Mesothelial cell of epicardium (in vitro differentiated cells): Measurements from ENCODE around the gene CREB3. TPM values are rescaled to one million over a fixed set of nuclear protein-coding genes. Genes with fewer than 3 reads are reported as not detected.

ENCODE experiments used
- DNase-seq, 2 experiments: peaks; one replicate each; pipeline ENCODE4 v3.0.0; 2021; ENCODE audit warnings: low spot score in 2 of 2; ENCODE audit not compliant: unreplicated experiment in 2 of 2
- H3K27ac Mint-ChIP-seq: 2 replicates; pipeline ENCODE4 v1.8.0; 2021; ENCODE audit warnings: mixed read lengths
- H3K27me3 Mint-ChIP-seq: 2 replicates; pipeline ENCODE4 v1.8.0; 2021; ENCODE audit warnings: low read depth, mixed read lengths
- H3K36me3 Mint-ChIP-seq: 2 replicates; pipeline ENCODE4 v1.8.0; 2021; ENCODE audit warnings: mixed read lengths
- H3K4me1 Mint-ChIP-seq: 2 replicates; pipeline ENCODE4 v1.8.0; 2021; ENCODE audit warnings: mixed read lengths
- H3K4me3 Mint-ChIP-seq: 2 replicates; pipeline ENCODE4 v1.8.0; 2021; ENCODE audit warnings: mild to moderate bottlenecking, moderate library complexity, mixed read lengths
- H3K9me3 Mint-ChIP-seq: 2 replicates; pipeline ENCODE4 v1.8.0; 2021; ENCODE audit warnings: mixed read lengths
- total RNA-seq: library from RNA; stranded (reverse); gene quantifications from 3 replicates; pipeline ENCODE4 v1.2.1, GENCODE V29; 2021
- TF ChIP-seq, protein P1 (sequence below): fragments of 200-600 bp; sonication (generic); IDR thresholded peaks from one replicate; pipeline ENCODE4 v1.5.0; 2021; ENCODE audit warnings: antibody characterized with exemption; ENCODE audit not compliant: unreplicated experiment

The CREB3 gene
- total RNA-seq, 1 donor from 2014 or later: 29.1 TPM

DNA sequence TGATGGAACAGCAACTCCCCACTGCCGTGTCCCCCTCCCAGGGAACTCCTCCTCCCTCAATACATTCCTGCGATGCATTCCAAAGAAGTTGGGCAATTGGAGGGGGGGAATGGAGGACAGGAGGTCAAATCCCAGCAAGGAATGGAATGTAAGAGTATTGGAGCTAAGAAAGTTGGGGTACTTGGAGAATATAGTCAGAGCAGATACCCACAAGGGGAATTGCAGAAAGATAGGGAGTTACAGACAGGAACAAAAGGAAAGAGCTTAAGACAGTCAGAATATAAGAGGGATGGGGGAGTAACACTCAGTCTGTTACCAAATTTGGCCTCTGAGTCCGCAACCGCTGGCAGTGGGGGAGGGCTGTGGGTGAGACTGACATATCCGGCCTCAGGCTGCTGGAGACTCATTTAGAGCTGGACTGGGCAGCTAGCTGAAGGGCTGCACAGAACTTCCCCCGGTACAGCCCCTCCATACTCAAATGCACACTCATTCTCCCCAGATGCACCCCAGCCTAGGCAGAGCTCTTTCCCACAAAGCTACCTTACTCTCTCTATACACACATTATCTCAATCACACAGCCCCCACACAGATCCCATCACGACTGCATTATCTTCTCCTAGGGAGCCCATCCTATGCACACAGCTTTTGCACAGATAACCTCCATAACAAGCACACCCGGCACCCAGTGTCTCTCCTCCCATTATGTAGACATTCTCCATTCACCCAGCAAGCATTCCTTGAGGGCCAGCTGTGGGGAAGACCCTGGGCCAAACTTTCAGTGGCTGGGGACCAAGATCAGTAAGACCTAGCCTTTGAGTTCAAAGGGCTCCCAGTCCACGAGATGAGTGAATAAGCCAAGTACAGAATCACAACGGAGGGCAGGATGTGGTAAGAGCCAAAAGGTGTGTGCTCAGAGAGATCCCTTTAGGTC lies 4.2 kb upstream of the CREB3 start:
- Mint-ChIP-seq H3K4me3 (no peak overlapping the region), H3K36me3 (peaks cover 14% of the 10 kb centered on the region), H3K27me3 (no peaks in the 10 kb centered on the region), H3K27ac (no peak overlapping the region), H3K9me3 (no peaks in the 10 kb centered on the region), H3K4me1 (peaks cover 5% of the 10 kb centered on the region)
- TF ChIP-seq, protein P1, sequence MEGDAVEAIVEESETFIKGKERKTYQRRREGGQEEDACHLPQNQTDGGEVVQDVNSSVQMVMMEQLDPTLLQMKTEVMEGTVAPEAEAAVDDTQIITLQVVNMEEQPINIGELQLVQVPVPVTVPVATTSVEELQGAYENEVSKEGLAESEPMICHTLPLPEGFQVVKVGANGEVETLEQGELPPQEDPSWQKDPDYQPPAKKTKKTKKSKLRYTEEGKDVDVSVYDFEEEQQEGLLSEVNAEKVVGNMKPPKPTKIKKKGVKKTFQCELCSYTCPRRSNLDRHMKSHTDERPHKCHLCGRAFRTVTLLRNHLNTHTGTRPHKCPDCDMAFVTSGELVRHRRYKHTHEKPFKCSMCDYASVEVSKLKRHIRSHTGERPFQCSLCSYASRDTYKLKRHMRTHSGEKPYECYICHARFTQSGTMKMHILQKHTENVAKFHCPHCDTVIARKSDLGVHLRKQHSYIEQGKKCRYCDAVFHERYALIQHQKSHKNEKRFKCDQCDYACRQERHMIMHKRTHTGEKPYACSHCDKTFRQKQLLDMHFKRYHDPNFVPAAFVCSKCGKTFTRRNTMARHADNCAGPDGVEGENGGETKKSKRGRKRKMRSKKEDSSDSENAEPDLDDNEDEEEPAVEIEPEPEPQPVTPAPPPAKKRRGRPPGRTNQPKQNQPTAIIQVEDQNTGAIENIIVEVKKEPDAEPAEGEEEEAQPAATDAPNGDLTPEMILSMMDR: no peak
- DNase-seq: peak in 1 of 2 experiments; percentile 62

DNA sequence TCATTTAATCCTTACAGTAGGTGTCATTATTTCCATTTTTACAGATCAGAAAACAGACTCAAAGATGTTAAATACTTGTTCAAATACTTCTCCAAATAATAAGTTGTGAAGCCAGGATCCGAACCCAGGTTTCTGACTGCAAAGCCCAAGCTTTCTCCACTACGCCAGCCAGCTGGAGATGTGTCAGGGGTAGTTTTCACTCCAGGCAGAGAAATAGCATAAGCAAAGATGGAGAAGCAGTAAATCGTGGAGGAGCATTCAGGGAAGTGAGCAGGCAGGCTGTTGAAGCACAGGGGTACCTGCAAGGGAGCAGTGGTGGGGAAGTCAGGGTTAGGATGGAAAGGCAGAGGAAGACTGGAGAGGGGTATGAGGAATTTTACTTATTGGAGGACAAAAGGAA lies 3.4 kb upstream of the CREB3 start:
- H3K36me3 Mint-ChIP-seq: peaks cover 14% of the 10 kb centered on the region
- H3K9me3 Mint-ChIP-seq: no peaks in the 10 kb centered on the region
- peaks cover 9% of the 10 kb centered on the region for H3K4me1 Mint-ChIP-seq
- H3K4me3 Mint-ChIP-seq: no peak overlapping the region
- H3K27me3 Mint-ChIP-seq: no peaks in the 10 kb centered on the region
- no peak overlapping the region for H3K27ac Mint-ChIP-seq
- TF ChIP-seq, protein P1: no peak
- DNase-seq: no peak

DNA sequence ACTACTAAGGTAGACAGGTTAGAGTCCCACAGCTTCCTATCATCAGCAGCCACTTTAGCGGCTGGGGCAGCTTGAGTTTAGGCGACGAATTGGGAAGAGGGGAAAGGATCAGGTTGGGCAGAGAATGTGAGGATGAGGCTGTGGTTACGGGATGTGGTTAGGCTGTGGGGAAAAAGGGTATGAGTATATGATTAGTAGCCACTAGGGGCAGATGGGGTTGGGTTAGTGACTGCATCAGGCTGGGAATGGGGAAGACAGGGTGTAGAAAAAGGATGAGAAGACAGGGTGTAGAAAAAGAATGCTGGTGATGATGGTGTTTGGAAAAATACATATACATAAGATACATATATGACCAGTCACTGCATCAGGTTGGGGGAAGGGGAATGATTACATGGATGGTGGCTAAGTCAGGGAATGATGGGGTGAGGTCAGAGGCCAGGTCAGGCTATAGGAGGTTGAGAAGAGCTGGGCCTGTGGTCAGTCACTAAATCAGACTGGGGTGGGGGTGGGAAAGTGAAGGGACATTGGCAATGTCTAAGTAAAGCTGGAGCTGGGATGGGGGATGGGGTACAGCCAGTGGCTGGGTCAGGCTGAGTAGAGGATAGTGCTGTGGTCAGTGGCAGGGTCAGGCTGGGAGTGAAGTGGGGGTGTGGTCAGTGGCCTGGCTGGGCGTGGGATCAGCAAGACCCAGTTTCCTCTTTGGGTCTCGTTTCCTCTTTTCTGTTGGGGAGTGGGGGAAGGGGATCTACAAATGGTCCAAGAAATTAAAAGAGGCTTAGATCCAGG lies 2.6 kb upstream of the CREB3 start:
- TF ChIP-seq, protein P1: peak; percentile 45
- Mint-ChIP-seq H3K27ac (peak overlapping the region; percentile 95), H3K4me3 (peak overlapping the region; percentile 84), H3K9me3 (no peaks in the 10 kb centered on the region), H3K36me3 (peaks cover 7% of the 10 kb centered on the region), H3K4me1 (peaks cover 9% of the 10 kb centered on the region), H3K27me3 (no peaks in the 10 kb centered on the region)
- no peak for DNase-seq

DNA sequence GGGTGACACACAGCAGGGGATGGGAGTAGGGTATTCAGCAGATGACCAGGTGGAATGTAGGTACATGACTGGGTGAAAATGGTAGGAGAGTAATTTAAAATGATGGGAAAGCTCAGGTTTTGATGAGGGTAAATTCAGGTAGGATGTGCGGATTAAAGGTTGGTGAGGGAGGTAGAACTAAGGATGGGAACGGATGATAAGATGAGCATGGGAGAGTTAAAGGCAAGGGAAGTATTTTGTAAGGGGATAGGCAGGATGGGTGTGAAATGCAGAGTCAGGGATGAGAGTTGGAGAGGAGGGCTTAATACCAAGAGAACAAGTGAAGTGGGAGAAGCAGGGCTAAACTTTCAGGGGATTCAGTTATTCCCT lies 2.0 kb upstream of the CREB3 start:
- Mint-ChIP-seq H3K4me3 (peak overlapping the region; percentile 84), H3K36me3 (peaks cover 7% of the 10 kb centered on the region), H3K4me1 (peaks cover 9% of the 10 kb centered on the region), H3K27me3 (no peaks in the 10 kb centered on the region), H3K27ac (peak overlapping the region; percentile 95), H3K9me3 (no peaks in the 10 kb centered on the region)
- TF ChIP-seq, protein P1: no peak
- no peak for DNase-seq

DNA sequence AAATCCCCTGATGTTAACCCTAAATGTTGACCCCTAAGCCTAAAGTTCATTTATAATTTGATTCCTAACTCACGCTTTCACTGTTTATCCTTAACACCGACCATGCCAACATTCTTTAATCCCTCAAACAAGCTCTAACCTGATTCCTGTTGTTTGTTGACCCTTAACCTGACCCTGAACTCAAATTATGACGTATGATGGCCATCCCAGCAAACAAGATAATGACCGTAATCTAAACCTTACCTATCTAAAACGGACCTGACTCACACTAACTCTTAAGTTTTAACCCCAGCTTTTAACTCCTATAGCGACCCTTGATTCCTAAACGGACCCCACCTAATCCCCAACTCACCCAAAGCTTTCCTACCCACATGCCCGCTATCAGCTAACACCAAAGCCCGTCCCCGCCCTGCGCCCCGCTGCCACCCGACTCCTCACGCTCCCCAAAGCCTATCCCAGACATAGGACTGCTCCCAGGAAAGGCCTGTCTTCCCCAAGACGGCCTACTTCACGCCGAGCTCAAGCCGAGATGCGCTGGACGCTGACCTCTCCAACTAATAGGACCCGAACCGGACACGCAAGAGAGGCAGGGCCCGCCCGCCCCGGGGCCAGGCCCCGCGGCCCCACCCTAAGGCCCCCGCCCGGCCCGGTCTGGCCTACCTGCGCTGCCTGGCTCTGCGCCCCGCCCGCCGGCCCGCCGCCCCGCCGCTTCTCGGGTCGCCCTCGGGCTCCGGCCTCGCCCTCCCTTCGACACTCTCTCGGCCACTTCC lies 866 bp upstream of the CREB3 start:
- H3K27ac Mint-ChIP-seq: peak overlapping the region; percentile 99
- DNase-seq: peak in 1 of 2 experiments; percentile 66
- no peaks in the 10 kb centered on the region for H3K27me3 Mint-ChIP-seq
- H3K36me3 Mint-ChIP-seq: peaks cover 3% of the 10 kb centered on the region
- H3K9me3 Mint-ChIP-seq: no peaks in the 10 kb centered on the region
- H3K4me3 Mint-ChIP-seq: peak overlapping the region; percentile 84
- peaks cover 9% of the 10 kb centered on the region for H3K4me1 Mint-ChIP-seq
- TF ChIP-seq, protein P1: no peak
